ENCODE data around the gene GMPPB.

DNA sequence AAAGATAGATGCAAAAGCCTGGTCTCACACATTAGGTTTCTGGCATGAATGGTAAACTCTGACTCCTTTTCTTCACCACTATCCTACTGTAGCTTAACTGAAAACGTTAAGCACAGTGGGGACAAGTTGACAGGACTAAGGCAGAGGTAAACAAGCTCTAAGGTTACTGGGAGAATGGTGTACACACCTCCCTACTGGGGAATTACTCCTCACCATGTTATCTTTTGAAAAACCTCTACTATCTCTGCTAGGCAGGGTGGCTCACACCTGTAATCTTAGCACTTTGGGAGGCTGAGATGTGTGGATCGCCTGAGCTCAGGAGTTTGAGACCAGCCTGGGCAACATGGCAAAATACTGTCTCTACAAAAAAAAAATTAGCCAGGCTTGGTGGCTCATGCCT lies 33.4 kb upstream of the GMPPB start:
- TF ChIP-seq, protein P1, sequence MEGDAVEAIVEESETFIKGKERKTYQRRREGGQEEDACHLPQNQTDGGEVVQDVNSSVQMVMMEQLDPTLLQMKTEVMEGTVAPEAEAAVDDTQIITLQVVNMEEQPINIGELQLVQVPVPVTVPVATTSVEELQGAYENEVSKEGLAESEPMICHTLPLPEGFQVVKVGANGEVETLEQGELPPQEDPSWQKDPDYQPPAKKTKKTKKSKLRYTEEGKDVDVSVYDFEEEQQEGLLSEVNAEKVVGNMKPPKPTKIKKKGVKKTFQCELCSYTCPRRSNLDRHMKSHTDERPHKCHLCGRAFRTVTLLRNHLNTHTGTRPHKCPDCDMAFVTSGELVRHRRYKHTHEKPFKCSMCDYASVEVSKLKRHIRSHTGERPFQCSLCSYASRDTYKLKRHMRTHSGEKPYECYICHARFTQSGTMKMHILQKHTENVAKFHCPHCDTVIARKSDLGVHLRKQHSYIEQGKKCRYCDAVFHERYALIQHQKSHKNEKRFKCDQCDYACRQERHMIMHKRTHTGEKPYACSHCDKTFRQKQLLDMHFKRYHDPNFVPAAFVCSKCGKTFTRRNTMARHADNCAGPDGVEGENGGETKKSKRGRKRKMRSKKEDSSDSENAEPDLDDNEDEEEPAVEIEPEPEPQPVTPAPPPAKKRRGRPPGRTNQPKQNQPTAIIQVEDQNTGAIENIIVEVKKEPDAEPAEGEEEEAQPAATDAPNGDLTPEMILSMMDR (IDR thresholded peaks at IDR 0.05), result no peak
- no peak for TF ChIP-seq POLR2A (IDR thresholded peaks at IDR 0.05)

Data from thyroid gland (tissue), 4 donors.